Activated naive CD4-positive, alpha-beta T cell treated with anti-CD3 and anti-CD28 coated beads for 36 hours (primary cell): ENCODE measurements around the gene KRTAP4-8. TPM values are rescaled to one million over a fixed set of nuclear protein-coding genes. Genes with fewer than 3 reads are reported as not detected.
"Not testable (repeated sequence)": the region's sequence is repeated elsewhere in the genome, so short reads cannot be mapped to it uniquely, and the experiment has no call there.

Experiments
- CTCF ChIA-PET: fragments of 350-600 bp; sonication (Branson Sonifier 250); formaldehyde crosslinking; loops from one replicate; lab custom pipeline; 2021; ENCODE audit warnings: antibody characterized with exemption; lab: Charles Lee
- DNase-seq: peaks from one replicate; pipeline ENCODE4 v3.0.0-alpha.2; 2020
- H3K27ac Mint-ChIP-seq: one replicate; pipeline ENCODE4 v1.8.0; 2021; ENCODE audit warnings: mild to moderate bottlenecking, mixed read lengths
- H3K27me3 Mint-ChIP-seq: one replicate; pipeline ENCODE4 v1.8.0; 2021; ENCODE audit warnings: low read depth, mixed read lengths
- H3K36me3 Mint-ChIP-seq: one replicate; pipeline ENCODE4 v1.8.0; 2021; ENCODE audit warnings: low read depth, mixed read lengths
- H3K4me1 Mint-ChIP-seq: one replicate; pipeline ENCODE4 v1.8.0; 2021; ENCODE audit warnings: low read depth, mixed read lengths
- H3K4me3 Mint-ChIP-seq: one replicate; pipeline ENCODE4 v1.8.0; 2021; ENCODE audit warnings: mild to moderate bottlenecking, moderate library complexity, mixed read lengths
- H3K9me3 Mint-ChIP-seq: one replicate; pipeline ENCODE4 v1.8.0; 2021; ENCODE audit warnings: mixed read lengths
- intact Hi-C: fragments of 100-400 bp; cut with micrococcal nuclease; formaldehyde crosslinking; loops from one replicate; pipeline ENCODE4 v1.15.1; 2023
- total RNA-seq, 2 experiments: library from RNA; stranded (reverse); gene quantifications; one replicate each; pipeline ENCODE4 v1.2.3, GENCODE V29; 2021

The KRTAP4-8 gene
- total RNA-seq, 2 experiments from 2014 or later = not detected

DNA sequence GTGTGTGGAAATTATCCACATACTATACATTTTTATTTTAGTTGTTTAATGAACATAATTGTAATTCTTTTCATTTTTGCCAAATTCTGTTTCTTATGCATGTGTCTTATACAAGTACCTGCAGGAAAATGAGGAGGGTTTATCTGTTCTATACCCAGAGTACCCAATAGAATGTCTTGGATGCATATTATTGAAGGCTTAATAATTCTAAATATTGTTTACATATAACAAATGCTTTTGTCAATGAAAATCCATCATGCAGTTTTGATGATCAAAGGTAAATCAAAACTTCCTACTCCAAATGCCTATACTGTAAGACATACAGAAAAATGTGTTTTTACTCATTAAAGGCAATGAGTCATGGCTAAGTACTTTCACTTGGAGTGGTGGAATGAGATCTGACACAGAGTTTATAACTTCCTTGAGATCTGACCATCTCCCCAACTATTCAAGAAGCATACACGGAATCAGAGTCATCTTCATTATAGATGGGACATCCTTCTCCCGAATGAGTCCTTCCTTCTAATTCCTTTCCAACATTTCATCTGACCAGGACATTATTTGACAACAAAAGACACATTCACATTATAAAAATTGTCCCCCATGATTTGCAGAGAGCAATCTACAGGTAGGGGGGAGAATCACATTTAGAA, 6.6 kb upstream of the KRTAP4-8 start:
- H3K27me3 Mint-ChIP-seq, H3K27ac Mint-ChIP-seq, H3K9me3 Mint-ChIP-seq, DNase-seq, intact Hi-C loops, H3K36me3 Mint-ChIP-seq, H3K4me3 Mint-ChIP-seq: not testable (repeated sequence)
- peaks cover 16% of the 10 kb centered on the region for H3K4me1 Mint-ChIP-seq
- CTCF ChIA-PET = interaction anchor here (0.8 to 1.1 kb wide), 2 partner anchors 218 to 224 kb away, joined by 3 read pairs; no protein-coding TSS in a partner anchor

DNA sequence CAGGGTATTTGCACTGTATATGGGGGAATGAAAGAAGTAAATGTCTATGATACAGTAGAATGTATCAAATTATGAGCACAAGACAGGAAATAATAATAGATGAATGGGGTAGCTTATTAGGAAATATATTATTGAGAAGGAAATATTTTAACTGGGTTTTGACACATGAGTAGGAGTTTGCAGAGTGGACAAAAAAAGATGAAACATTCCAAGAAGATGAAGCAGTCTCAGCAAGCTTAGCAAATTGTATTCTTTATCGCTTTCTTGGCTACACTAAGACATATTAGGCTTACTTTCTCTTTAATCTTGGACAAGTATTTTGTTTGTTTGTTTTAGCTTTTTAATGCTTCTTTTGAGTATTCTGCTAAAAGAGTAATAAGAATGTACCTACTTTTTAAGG, 6.0 kb upstream of the KRTAP4-8 start:
- intact Hi-C loops = no loop called here
- Mint-ChIP-seq H3K27ac (no peak overlapping the region), H3K4me1 (peaks cover 16% of the 10 kb centered on the region), H3K27me3 (no peaks in the 10 kb centered on the region), H3K36me3 (no peaks in the 10 kb centered on the region), H3K9me3 (no peaks in the 10 kb centered on the region), H3K4me3 (no peak overlapping the region)
- no peak for DNase-seq
- CTCF ChIA-PET = interaction anchor here (0.8 to 1.1 kb wide), 2 partner anchors 219 to 225 kb away, joined by 3 read pairs; no protein-coding TSS in a partner anchor

GRCh38 chr17:41101586-41102259, 3.8 kb upstream of the KRTAP4-8 start, which contains the start of gene KRTAP4-16:
Gene KRTAP4-16, minus strand, starts transcription at chr17:41102209. Its CDS starts 0 bp downstream, at chr17:41102209.
- Mint-ChIP-seq H3K27ac (no peak within 1 kb of the TSS), H3K4me3 (no peak within 1 kb of the TSS), H3K36me3 (no peaks in the 10 kb centered on the region), H3K4me1 (peaks cover 8% of the 10 kb centered on the region), H3K9me3 (no peaks in the 10 kb centered on the region), H3K27me3 (peaks cover 5% of the 10 kb centered on the region)
- intact Hi-C loops = no loop called here
- no peak for DNase-seq
- CTCF ChIA-PET = interaction anchor here (0.6 kb wide), 1 partner anchor 209 kb away, joined by 3 read pairs; no protein-coding TSS in a partner anchor

GRCh38 chr17:41099682-41100480, 1.9 kb upstream of the KRTAP4-8 start:
- H3K4me1 Mint-ChIP-seq, intact Hi-C loops, H3K27ac Mint-ChIP-seq, CTCF ChIA-PET, H3K4me3 Mint-ChIP-seq, H3K36me3 Mint-ChIP-seq, DNase-seq, H3K9me3 Mint-ChIP-seq, H3K27me3 Mint-ChIP-seq: not testable (repeated sequence)

DNA sequence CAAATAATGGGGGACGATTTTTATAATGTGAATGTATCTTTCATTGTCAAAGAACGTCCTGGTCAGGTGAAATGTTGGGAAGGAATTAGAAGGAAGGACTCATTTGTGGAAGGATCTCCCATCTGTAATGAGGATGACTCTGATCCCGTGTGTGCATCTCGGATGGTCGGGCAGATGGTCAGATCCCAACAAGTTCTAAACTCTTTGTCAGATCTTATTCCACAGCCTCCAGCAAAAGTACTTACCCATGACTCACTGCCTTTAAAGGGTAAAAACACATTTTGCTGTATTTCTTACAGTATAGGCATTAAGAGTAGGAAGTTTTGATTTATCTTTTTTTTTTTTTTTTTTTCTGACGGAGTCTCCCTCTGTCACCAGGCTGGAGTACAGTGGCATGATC, 539 bp upstream of the KRTAP4-8 start:
- Mint-ChIP-seq H3K9me3 (no peaks in the 10 kb centered on the region), H3K4me1 (peaks cover 8% of the 10 kb centered on the region), H3K4me3 (no peak overlapping the region), H3K36me3 (no peaks in the 10 kb centered on the region), H3K27ac (no peak overlapping the region), H3K27me3 (peaks cover 5% of the 10 kb centered on the region)
- no peak for DNase-seq
- CTCF ChIA-PET = no interaction called here
- intact Hi-C loops = no loop called here

GRCh38 chr17:41096055-41096454, 1.9 kb downstream of the KRTAP4-8 start:
- no peak overlapping the region for H3K27ac Mint-ChIP-seq
- DNase-seq = no peak
- no peaks in the 10 kb centered on the region for H3K36me3 Mint-ChIP-seq
- no peak overlapping the region for H3K4me3 Mint-ChIP-seq
- intact Hi-C loops = no loop called here
- H3K9me3 Mint-ChIP-seq = peaks cover 3% of the 10 kb centered on the region
- peaks cover 8% of the 10 kb centered on the region for H3K4me1 Mint-ChIP-seq
- CTCF ChIA-PET = no interaction called here
- peaks cover 5% of the 10 kb centered on the region for H3K27me3 Mint-ChIP-seq

DNA sequence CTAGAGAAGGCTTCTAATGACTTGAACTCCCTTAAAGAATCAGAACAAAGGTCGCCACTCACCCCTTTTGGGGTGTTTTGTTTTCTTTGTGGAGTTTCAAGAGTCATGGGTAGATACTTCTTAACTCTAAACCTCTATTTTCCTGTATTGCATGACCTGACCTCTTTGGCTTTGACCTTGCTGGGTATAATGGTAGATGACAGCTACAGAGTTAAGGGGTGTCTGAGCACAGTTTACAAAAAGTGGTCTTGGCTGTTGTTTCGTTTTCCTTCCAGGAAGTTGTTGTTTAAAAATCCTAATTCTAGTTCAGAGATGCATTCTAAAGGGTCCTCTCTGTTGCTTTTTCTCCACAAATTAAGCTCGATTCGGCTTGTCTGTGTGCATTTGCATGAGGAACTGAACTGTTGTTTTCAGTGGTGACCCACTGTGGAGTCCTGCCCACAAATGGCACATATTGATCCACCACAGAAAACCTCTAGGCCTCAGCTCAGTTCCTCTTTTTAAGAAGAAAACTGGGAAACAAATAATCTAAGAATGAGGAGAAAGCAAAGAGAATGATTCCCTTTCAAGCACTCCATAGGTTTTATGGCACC, 9.1 kb downstream of the KRTAP4-8 start:
- H3K4me3 Mint-ChIP-seq, H3K27me3 Mint-ChIP-seq, H3K27ac Mint-ChIP-seq, DNase-seq, H3K4me1 Mint-ChIP-seq, CTCF ChIA-PET, H3K9me3 Mint-ChIP-seq, intact Hi-C loops, H3K36me3 Mint-ChIP-seq: not testable (repeated sequence)

DNA sequence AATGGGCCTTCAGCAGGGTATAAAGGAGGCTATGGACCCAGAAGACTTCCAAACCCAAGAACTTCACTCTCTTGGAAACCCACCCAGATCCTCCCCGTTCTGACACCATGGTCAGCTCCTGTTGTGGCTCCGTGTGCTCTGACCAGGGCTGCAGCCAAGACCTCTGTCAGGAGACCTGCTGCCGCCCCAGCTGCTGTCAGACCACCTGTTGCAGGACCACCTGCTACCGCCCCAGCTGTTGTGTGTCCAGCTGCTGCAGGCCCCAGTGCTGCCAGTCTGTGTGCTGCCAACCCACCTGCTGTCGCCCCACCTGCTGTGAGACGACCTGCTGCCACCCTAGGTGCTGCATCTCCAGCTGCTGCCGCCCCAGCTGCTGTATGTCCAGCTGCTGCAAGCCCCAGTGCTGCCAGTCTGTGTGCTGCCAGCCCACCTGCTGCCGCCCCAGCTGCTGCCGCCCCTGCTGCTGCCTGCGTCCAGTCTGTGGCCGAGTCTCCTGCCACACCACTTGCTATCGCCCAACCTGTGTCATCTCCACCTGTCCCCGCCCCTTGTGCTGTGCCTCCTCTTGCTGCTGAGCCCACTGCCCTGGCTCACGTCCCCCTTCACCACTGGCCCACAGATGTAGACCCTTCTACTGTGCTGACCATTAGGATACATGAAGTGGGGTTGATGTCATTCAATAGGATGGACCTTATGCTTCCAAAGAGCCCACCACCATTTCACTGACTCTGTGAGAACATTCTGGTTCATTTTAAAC, 13.7 kb downstream of the KRTAP4-8 start, which contains the start of gene KRTAP4-7:
KRTAP4-7 (plus strand) TSS at position 51 of the 757 bp plus-strand sequence; CDS start at position 108, 57 bp downstream.
- H3K4me1 Mint-ChIP-seq, DNase-seq, H3K36me3 Mint-ChIP-seq, H3K9me3 Mint-ChIP-seq, CTCF ChIA-PET, H3K27me3 Mint-ChIP-seq, intact Hi-C loops, H3K4me3 Mint-ChIP-seq, H3K27ac Mint-ChIP-seq: not testable (repeated sequence)

GRCh38 chr17:41083427-41083826, 14.5 kb downstream of the KRTAP4-8 start:
- intact Hi-C loops, DNase-seq, CTCF ChIA-PET, H3K36me3 Mint-ChIP-seq, H3K27me3 Mint-ChIP-seq, H3K27ac Mint-ChIP-seq, H3K4me3 Mint-ChIP-seq, H3K4me1 Mint-ChIP-seq, H3K9me3 Mint-ChIP-seq: not testable (repeated sequence)

DNA sequence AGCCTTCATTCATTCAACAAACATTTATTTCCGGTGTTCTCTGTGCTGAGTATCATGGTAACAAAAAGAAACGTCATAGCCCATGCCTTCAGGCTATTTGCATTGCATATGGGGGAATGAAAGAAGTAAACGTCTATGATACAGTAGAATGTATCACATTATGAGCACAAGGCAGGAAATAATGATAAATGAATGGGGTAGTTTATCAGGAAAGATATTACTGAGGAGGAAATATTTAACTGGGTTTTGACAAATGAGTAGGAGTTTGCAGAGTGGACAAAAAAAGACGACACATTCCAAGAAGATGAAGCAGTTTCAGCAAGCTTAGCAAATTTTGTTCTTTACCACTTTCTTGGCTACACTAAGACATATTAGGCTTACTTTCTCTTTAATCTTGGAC, 15.3 kb downstream of the KRTAP4-8 start:
- no peaks in the 10 kb centered on the region for H3K9me3 Mint-ChIP-seq
- H3K27ac Mint-ChIP-seq = no peak overlapping the region
- H3K27me3 Mint-ChIP-seq = peaks cover 6% of the 10 kb centered on the region
- intact Hi-C loops = no loop called here
- no peak for DNase-seq
- H3K4me3 Mint-ChIP-seq = no peak overlapping the region
- H3K4me1 Mint-ChIP-seq = no peaks in the 10 kb centered on the region
- CTCF ChIA-PET = no interaction called here
- no peaks in the 10 kb centered on the region for H3K36me3 Mint-ChIP-seq

DNA sequence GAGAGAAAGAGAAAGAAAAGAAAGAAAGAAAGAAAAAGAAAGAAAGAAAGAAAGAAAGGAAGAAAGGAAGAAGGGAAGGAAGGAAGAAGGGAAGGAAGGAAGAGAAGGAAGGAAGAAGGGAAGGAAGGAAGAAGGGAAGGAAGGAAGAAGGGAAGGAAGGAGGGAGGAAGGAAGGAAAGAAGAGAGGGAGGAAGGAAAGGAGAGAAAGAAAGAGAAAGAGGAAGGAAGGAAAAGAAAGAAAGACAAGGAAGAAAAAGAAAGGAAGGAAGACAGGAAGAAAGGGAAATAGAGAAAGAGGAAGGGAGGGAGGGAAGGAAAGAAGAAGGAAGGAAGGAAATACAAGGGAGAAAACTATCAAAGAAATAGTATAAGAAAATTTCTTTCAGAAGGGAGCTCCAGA, 21.2 kb downstream of the KRTAP4-8 start:
- no peaks in the 10 kb centered on the region for H3K36me3 Mint-ChIP-seq
- H3K27ac Mint-ChIP-seq = no peak overlapping the region
- no peak for DNase-seq
- H3K27me3 Mint-ChIP-seq = peaks cover 3% of the 10 kb centered on the region
- no peaks in the 10 kb centered on the region for H3K4me1 Mint-ChIP-seq
- no peak overlapping the region for H3K4me3 Mint-ChIP-seq
- intact Hi-C loops = no loop called here
- no peaks in the 10 kb centered on the region for H3K9me3 Mint-ChIP-seq
- CTCF ChIA-PET = no interaction called here
